ENCODE measurements around the gene DHRS13. TPM values are rescaled to one million over a fixed set of nuclear protein-coding genes. Genes with fewer than 3 reads are reported as not detected.
"Not testable (repeated sequence)": the region's sequence is repeated elsewhere in the genome, so short reads cannot be mapped to it uniquely, and the experiment has no call there.

Gene DHRS13
- total and polyA plus RNA-seq, 9 donors: 2.9 to 5.9 (median 4.2) TPM

DNA sequence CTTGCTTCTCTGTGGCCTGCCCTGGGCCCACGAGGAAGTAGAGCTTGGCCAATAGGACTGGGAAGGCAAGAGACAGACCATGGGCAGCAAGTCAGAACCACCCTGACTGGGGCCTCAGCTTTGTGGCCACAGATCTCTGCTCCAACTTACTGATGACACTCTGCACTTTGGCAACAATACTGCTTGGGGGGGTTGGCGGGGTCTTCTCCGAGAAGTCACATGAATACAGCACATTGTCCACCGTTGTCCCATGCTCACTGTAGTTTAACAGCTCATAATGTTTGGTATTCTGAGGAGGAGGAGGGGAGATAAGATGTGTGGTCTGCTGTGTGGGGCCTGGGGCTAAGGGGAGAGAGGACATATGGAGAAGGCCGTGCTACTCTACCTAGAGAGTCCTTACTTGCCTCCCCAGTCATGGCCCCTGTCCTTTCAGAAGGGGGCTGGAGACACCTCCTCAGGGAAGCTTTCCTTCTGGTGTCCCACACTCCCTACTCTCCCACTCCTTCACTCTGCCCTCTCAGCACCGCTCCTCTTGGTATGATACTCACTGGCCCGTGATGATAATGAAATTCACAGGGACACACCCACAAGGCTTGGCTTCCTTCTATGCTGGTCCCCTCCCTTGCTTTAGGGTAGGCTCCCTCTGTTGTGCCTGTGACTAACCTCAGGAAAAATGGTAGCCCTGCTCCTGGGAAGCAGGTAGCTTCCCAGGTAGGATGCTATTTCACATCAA, 4.0 kb upstream of the DHRS13 start:
- Histone ChIP-seq H3K4me1 (ENCODE audit: control insufficient read depth, insufficient read depth, low read length) (peaks cover 18% of the 10 kb centered on the region), H3K4me3 (ENCODE audit: low read length) (no peak overlapping the region), H3K36me3 (ENCODE audit: control insufficient read depth, insufficient read depth, low read length) (peaks cover 61% of the 10 kb centered on the region), H3K9me3 (replicated peaks; ENCODE audit: control insufficient read depth, low read depth, low read length) (no peaks in the 10 kb centered on the region), H3K27me3 (ENCODE audit: control insufficient read depth, insufficient read depth, low read length) (no peaks in the 10 kb centered on the region), H3K27ac (ENCODE audit: low read length) (no peak overlapping the region)
- 24% methylated on average over 3 of the region's 7 CpGs for WGBS (ENCODE audit: insufficient coverage)
- no peak for DNase-seq

- Histone ChIP-seq H3K27ac (ENCODE audit: low read length) (no peak overlapping the region), H3K4me1 (ENCODE audit: control insufficient read depth, insufficient read depth, low read length) (peaks cover 19% of the 10 kb centered on the region), H3K36me3 (ENCODE audit: control insufficient read depth, insufficient read depth, low read length) (peaks cover 55% of the 10 kb centered on the region), H3K9me3 (replicated peaks; ENCODE audit: control insufficient read depth, low read depth, low read length) (no peaks in the 10 kb centered on the region), H3K27me3 (ENCODE audit: control insufficient read depth, insufficient read depth, low read length) (no peaks in the 10 kb centered on the region), H3K4me3 (ENCODE audit: low read length) (no peak overlapping the region)
- DNase-seq: no peak
- 74% methylated on average over 7 of the region's 9 CpGs for WGBS (ENCODE audit: insufficient coverage)
These were observed 3.4 kb upstream of the DHRS13 start for GRCh38 chr17:28906276-28906675.

- Histone ChIP-seq H3K36me3 (ENCODE audit: control insufficient read depth, insufficient read depth, low read length) (peaks cover 40% of the 10 kb centered on the region), H3K27me3 (ENCODE audit: control insufficient read depth, insufficient read depth, low read length) (no peaks in the 10 kb centered on the region), H3K4me1 (ENCODE audit: control insufficient read depth, insufficient read depth, low read length) (peaks cover 19% of the 10 kb centered on the region), H3K27ac (ENCODE audit: low read length) (no peak overlapping the region), H3K4me3 (ENCODE audit: low read length) (no peak overlapping the region), H3K9me3 (replicated peaks; ENCODE audit: control insufficient read depth, low read depth, low read length) (no peaks in the 10 kb centered on the region)
- no peak for DNase-seq
- 53% methylated on average over 2 of the region's 4 CpGs for WGBS (ENCODE audit: insufficient coverage)
These were observed 1.9 kb upstream of the DHRS13 start for GRCh38 chr17:28904800-28905199.

DNA sequence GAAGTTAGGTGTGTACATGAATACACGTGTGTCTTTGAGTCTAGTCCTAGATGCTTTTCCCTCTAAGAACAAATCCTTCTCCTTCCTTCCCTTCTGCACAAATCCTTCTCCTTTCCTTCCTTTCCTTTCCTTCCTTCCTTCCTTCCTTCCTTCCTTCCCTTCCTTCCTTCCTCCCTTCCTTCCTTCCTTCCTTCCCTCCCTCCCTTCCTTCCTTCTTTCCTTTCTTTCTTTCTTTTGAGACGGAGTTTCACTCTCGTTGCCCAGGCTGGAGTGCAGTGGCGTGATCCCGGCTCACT, 615 bp upstream of the DHRS13 start:
- not testable (repeated sequence) for H3K27ac ChIP-seq (ENCODE audit: low read length); H3K27me3 ChIP-seq (ENCODE audit: control insufficient read depth, insufficient read depth, low read length); DNase-seq; H3K9me3 ChIP-seq (replicated peaks; ENCODE audit: control insufficient read depth, low read depth, low read length); H3K4me3 ChIP-seq (ENCODE audit: low read length)
- Histone ChIP-seq H3K4me1 (ENCODE audit: control insufficient read depth, insufficient read depth, low read length) (peaks cover 14% of the 10 kb centered on the region), H3K36me3 (ENCODE audit: control insufficient read depth, insufficient read depth, low read length) (peaks cover 27% of the 10 kb centered on the region)
- WGBS (ENCODE audit: insufficient coverage): 65% methylated on average over 2 of the region's 5 CpGs

DNA sequence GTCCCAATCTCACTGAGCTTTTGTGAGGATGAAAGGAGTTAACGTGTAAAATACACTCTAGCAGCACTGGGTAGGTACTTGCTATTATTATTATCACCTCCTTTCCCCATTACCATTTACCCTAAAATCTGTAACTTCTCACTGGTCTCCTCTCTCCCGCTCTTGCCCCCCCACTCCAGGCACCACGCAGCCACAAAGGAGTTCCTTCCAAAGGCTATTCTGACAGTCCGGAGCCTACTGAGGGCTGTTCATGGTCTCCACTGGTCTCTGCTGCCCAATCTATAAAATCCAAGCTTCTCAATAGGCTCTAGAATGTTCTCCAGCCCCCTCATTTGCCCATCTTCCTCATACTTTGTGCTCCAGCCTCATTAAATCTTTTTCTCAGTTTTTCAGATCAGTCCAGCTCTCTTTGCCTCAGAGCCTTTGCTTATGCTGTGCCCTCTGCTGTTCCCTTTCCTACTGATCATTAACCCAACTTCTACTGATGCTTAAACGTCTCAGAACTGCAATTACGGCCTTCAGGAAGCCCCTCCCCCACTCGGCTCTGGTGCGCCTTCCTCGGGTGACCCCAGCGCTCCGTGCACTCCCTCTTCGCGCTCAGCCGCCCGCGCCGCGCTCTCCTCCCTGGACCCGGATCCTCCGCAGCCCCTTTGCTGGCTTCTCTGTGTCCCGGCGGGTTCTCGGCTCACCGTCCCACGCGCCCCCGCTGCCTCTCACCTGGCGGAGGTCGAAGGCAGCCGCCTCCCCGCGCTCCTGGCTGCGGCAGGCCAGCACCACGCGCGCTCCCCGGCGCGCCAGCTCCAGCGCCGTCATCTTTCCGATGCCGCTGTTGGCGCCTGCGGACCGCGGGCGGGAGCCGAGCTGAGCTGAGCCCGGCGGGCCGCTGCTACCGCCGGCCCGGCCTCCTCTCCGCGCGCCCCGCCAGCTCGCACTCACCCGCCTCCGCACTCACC, 737 bp downstream of the DHRS13 start:
- Histone ChIP-seq H3K4me3 (ENCODE audit: low read length) (peak overlapping the region; percentile 55), H3K27ac (ENCODE audit: low read length) (peak overlapping the region; percentile 80), H3K36me3 (ENCODE audit: control insufficient read depth, insufficient read depth, low read length) (peaks cover 14% of the 10 kb centered on the region), H3K4me1 (ENCODE audit: control insufficient read depth, insufficient read depth, low read length) (peaks cover 16% of the 10 kb centered on the region), H3K9me3 (replicated peaks; ENCODE audit: control insufficient read depth, low read depth, low read length) (no peaks in the 10 kb centered on the region), H3K27me3 (ENCODE audit: control insufficient read depth, insufficient read depth, low read length) (no peaks in the 10 kb centered on the region)
- DNase-seq: no peak
- 2% methylated on average over 61 of the region's 62 CpGs for WGBS (ENCODE audit: insufficient coverage)

DNA sequence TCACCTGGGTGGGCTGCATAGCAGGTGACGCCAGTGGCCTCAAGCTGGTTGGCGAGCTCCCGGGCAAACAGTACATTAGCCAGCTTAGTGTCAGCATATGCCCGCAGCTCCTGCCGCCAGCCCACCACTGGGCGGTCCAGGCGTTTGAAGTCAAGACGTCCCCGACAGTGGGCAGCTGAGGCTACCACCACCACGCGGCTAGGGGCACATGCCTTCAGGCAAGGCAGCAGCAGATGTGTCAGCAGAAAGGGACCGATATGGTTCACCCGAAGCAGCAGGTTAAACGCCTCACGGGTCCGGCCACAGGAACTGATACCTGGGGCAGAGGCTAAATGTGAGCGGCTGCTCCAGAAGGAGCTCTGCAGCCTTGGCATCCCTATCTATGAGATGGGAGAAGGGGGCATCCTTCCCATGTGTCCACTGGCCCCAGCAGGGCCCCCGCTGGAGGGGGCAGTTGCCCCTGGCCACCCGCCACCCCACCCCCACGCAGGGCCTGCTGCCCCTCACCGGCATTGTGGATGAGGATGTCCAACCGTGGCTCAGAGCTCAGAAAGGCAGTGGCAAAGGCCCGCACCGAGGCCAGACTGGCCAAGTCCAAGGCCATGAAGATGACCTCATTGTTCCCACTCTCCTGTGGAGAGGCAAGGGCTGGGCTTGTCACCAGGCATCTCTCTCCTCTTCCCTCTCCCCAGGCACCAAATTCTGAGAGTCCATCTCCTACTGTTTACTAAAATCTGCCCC, 1.7 kb downstream of the DHRS13 start:
- Histone ChIP-seq H3K4me1 (ENCODE audit: control insufficient read depth, insufficient read depth, low read length) (peaks cover 21% of the 10 kb centered on the region), H3K27ac (ENCODE audit: low read length) (no peak overlapping the region), H3K27me3 (ENCODE audit: control insufficient read depth, insufficient read depth, low read length) (no peaks in the 10 kb centered on the region), H3K4me3 (ENCODE audit: low read length) (no peak overlapping the region), H3K9me3 (replicated peaks; ENCODE audit: control insufficient read depth, low read depth, low read length) (no peaks in the 10 kb centered on the region), H3K36me3 (ENCODE audit: control insufficient read depth, insufficient read depth, low read length) (peaks cover 4% of the 10 kb centered on the region)
- DNase-seq: no peak
- 95% methylated on average over 23 of the region's 24 CpGs for WGBS (ENCODE audit: insufficient coverage)

DNA sequence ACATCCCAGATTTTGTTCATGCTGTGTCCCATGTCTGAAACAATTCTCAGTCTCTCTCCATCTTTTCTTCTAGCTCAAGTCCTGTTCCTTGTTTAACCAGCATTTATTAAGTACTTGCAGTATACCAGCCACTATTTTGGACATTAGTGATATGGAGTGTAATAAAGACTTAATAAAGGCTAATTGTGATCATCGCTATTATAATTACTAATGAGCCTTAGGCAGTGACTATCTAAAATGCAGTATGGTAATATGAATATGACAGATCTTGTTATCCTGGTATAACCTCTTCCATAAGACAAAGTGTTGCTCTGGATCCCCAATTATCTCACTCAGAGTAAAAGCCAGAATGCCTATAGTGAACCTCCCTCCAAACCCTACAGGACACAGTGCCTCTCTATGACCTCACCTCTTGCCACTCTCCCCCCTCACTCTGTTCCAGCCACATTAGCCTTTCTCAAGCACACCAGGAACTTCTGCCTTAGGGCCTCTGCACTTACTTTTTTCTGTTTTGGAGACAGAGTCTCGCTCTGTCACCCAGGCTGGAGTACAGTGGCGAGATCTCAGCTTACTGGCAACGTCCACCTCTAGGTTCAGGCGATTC, 3.6 kb downstream of the DHRS13 start:
- H3K36me3 ChIP-seq (ENCODE audit: control insufficient read depth, insufficient read depth, low read length): no peaks in the 10 kb centered on the region
- no CpG with 5 or more reads among the region's 5 CpGs for WGBS (ENCODE audit: insufficient coverage)
- no peak overlapping the region for H3K27ac ChIP-seq (ENCODE audit: low read length)
- H3K27me3 ChIP-seq (ENCODE audit: control insufficient read depth, insufficient read depth, low read length): no peaks in the 10 kb centered on the region
- H3K9me3 ChIP-seq (replicated peaks; ENCODE audit: control insufficient read depth, low read depth, low read length): no peaks in the 10 kb centered on the region
- DNase-seq: no peak
- H3K4me3 ChIP-seq (ENCODE audit: low read length): no peak overlapping the region
- H3K4me1 ChIP-seq (ENCODE audit: control insufficient read depth, insufficient read depth, low read length): peaks cover 26% of the 10 kb centered on the region

DNA sequence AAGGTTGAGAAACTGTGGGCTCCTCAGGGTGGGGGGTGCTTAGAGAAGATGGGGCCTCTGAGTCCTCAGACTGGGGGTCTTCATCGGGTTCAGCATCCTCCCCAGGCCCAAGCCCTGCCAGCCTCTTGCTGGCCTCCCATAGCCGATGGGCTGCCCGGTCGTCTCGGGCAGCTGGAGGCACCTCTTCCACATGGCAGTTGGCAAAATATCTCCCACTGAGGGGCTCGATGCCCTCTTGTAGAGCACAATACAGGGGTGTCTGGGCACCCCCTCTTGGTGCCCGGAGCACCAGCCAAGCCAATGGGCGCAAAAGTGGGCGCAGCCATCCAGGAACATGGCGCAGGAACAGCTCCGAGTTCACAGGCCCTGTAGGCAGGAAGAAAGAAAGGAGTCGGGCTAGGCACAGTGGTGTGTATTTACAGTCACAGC, 4.3 kb downstream of the DHRS13 start:
- H3K4me1 ChIP-seq (ENCODE audit: control insufficient read depth, insufficient read depth, low read length): peaks cover 26% of the 10 kb centered on the region
- no peak for DNase-seq
- H3K27ac ChIP-seq (ENCODE audit: low read length): no peak overlapping the region
- WGBS (ENCODE audit: insufficient coverage): 83% methylated on average over 12 of the region's 12 CpGs
- no peaks in the 10 kb centered on the region for H3K36me3 ChIP-seq (ENCODE audit: control insufficient read depth, insufficient read depth, low read length)
- no peaks in the 10 kb centered on the region for H3K9me3 ChIP-seq (replicated peaks; ENCODE audit: control insufficient read depth, low read depth, low read length)
- H3K27me3 ChIP-seq (ENCODE audit: control insufficient read depth, insufficient read depth, low read length): no peaks in the 10 kb centered on the region
- H3K4me3 ChIP-seq (ENCODE audit: low read length): no peak overlapping the region

- no peaks in the 10 kb centered on the region for H3K27me3 ChIP-seq (ENCODE audit: control insufficient read depth, insufficient read depth, low read length)
- peak overlapping the region; percentile 53 for H3K27ac ChIP-seq (ENCODE audit: low read length)
- H3K4me1 ChIP-seq (ENCODE audit: control insufficient read depth, insufficient read depth, low read length): peaks cover 24% of the 10 kb centered on the region
- no peaks in the 10 kb centered on the region for H3K9me3 ChIP-seq (replicated peaks; ENCODE audit: control insufficient read depth, low read depth, low read length)
- no peak for DNase-seq
- no peaks in the 10 kb centered on the region for H3K36me3 ChIP-seq (ENCODE audit: control insufficient read depth, insufficient read depth, low read length)
- 21% methylated on average over 18 of the region's 23 CpGs for WGBS (ENCODE audit: insufficient coverage)
- peak overlapping the region; percentile 78 for H3K4me3 ChIP-seq (ENCODE audit: low read length)
These were observed 4.9 kb downstream of the DHRS13 start for GRCh38 chr17:28897769-28898526.
